ENCODE data around the gene EGR4.
"Not testable (repeated sequence)": the region's sequence is repeated elsewhere in the genome, so short reads cannot be mapped to it uniquely, and the experiment has no call there.

EGR4 gene

DNA sequence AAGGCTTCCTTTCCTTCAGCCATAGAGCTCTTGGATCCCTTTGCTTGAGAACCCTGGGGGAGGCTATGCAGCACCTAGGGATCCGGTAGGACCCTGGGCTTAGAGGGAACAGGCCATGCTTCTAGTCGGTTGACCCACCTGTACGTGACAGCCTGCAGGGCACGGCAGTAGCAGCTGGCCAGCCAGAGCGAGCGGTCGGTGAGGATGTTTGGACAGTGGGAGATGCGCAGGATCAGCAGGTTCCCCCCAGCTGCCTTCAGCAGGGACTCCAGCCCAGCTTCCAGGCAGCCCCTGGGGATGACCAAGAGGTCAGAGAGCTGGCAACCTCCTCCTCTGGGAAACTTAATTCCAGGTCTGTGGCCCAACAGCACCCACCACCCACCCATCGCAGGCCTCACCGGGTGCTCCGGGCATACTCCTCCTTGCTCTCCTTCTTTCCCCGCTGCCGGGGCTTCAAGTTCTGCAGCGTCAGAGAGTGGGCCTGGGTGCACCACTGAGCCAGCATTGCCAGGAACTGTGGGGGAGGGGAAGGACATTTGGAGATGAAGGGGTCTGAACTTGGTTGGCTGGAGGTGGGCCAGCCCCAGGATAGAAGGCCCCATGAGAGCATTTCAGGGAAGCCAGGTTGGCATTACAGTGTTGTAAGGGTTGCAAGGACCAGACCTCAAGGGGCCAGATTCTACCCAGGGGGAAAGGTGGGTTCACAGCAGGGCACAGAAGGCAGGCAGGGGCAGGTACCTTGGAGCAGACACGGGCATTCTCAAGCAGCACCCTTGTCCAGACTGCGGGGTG, 29.6 kb downstream of the EGR4 start:
- no peaks in the 10 kb centered on the region for H3K9me3 ChIP-seq (ENCODE audit: control insufficient read depth, insufficient read depth, low read length)
- no peak overlapping the region for H3K27ac ChIP-seq (ENCODE audit: low read length)
- H3K27me3 ChIP-seq (ENCODE audit: control insufficient read depth, insufficient read depth, low read length) = peaks cover 2% of the 10 kb centered on the region; the same call in 1 of the 2 replicates
- no CpG with 5 or more reads among the region's 16 CpGs for WGBS (ENCODE audit: insufficient coverage, insufficient read length)
- H3K4me1 ChIP-seq (ENCODE audit: control insufficient read depth, insufficient read depth, low read length) = peaks cover 5% of the 10 kb centered on the region
- H3K4me3 ChIP-seq (ENCODE audit: low read length) = no peak overlapping the region
- peaks cover 8% of the 10 kb centered on the region; the same call in 1 of the 2 replicates for H3K36me3 ChIP-seq (ENCODE audit: control insufficient read depth, insufficient read depth, low read length)
- no peak for DNase-seq (ENCODE audit: low read depth, low spot score)

GRCh38 chr2:73262691-73263429, 30.5 kb downstream of the EGR4 start:
- not testable (repeated sequence) for H3K9me3 ChIP-seq (ENCODE audit: control insufficient read depth, insufficient read depth, low read length); H3K4me1 ChIP-seq (ENCODE audit: control insufficient read depth, insufficient read depth, low read length); H3K27me3 ChIP-seq (ENCODE audit: control insufficient read depth, insufficient read depth, low read length); H3K4me3 ChIP-seq (ENCODE audit: low read length); H3K27ac ChIP-seq (ENCODE audit: low read length); DNase-seq (ENCODE audit: low read depth, low spot score)
- H3K36me3 ChIP-seq (ENCODE audit: control insufficient read depth, insufficient read depth, low read length) = peaks cover 11% of the 10 kb centered on the region; the same call in 1 of the 2 replicates
- no CpG with 5 or more reads among the region's 18 CpGs for WGBS (ENCODE audit: insufficient coverage, insufficient read length)

GRCh38 chr2:73262108-73262651, 31.2 kb downstream of the EGR4 start:
- DNase-seq (ENCODE audit: low read depth, low spot score) = no peak
- H3K27me3 ChIP-seq (ENCODE audit: control insufficient read depth, insufficient read depth, low read length) = no peaks in the 10 kb centered on the region
- H3K36me3 ChIP-seq (ENCODE audit: control insufficient read depth, insufficient read depth, low read length) = peaks cover 11% of the 10 kb centered on the region; the same call in 1 of the 2 replicates
- no CpG with 5 or more reads among the region's 4 CpGs for WGBS (ENCODE audit: insufficient coverage, insufficient read length)
- no peak overlapping the region for H3K4me3 ChIP-seq (ENCODE audit: low read length)
- H3K4me1 ChIP-seq (ENCODE audit: control insufficient read depth, insufficient read depth, low read length) = peaks cover 3% of the 10 kb centered on the region; the same call in 1 of the 2 replicates
- no peak overlapping the region for H3K27ac ChIP-seq (ENCODE audit: low read length)
- H3K9me3 ChIP-seq (ENCODE audit: control insufficient read depth, insufficient read depth, low read length) = no peaks in the 10 kb centered on the region

- H3K36me3 ChIP-seq (ENCODE audit: control insufficient read depth, insufficient read depth, low read length) = peaks cover 11% of the 10 kb centered on the region; the same call in 1 of the 2 replicates
- H3K27me3 ChIP-seq (ENCODE audit: control insufficient read depth, insufficient read depth, low read length) = no peaks in the 10 kb centered on the region
- no peak overlapping the region for H3K4me3 ChIP-seq (ENCODE audit: low read length)
- H3K4me1 ChIP-seq (ENCODE audit: control insufficient read depth, insufficient read depth, low read length) = peaks cover 3% of the 10 kb centered on the region; the same call in 1 of the 2 replicates
- DNase-seq (ENCODE audit: low read depth, low spot score) = no peak
- no CpG with 5 or more reads among the region's 17 CpGs for WGBS (ENCODE audit: insufficient coverage, insufficient read length)
- H3K9me3 ChIP-seq (ENCODE audit: control insufficient read depth, insufficient read depth, low read length) = no peaks in the 10 kb centered on the region
- no peak overlapping the region for H3K27ac ChIP-seq (ENCODE audit: low read length)
These were observed 32.9 kb downstream of the EGR4 start for GRCh38 chr2:73260338-73260984.

- Histone ChIP-seq H3K27me3 (ENCODE audit: control insufficient read depth, insufficient read depth, low read length) (no peaks in the 10 kb centered on the region), H3K27ac (ENCODE audit: low read length) (no peak overlapping the region), H3K36me3 (ENCODE audit: control insufficient read depth, insufficient read depth, low read length) (peaks cover 11% of the 10 kb centered on the region; the same call in 1 of the 2 replicates), H3K4me3 (ENCODE audit: low read length) (no peak overlapping the region), H3K9me3 (ENCODE audit: control insufficient read depth, insufficient read depth, low read length) (no peaks in the 10 kb centered on the region), H3K4me1 (ENCODE audit: control insufficient read depth, insufficient read depth, low read length) (peaks cover 3% of the 10 kb centered on the region; the same call in 1 of the 2 replicates)
- DNase-seq (ENCODE audit: low read depth, low spot score) = no peak
- no CpG with 5 or more reads among the region's 4 CpGs for WGBS (ENCODE audit: insufficient coverage, insufficient read length)
These were observed 33.5 kb downstream of the EGR4 start for GRCh38 chr2:73259704-73260337.

GRCh38 chr2:73259276-73259675, 34.1 kb downstream of the EGR4 start:
- Histone ChIP-seq H3K36me3 (ENCODE audit: control insufficient read depth, insufficient read depth, low read length) (peaks cover 11% of the 10 kb centered on the region; the same call in 1 of the 2 replicates), H3K4me3 (ENCODE audit: low read length) (no peak overlapping the region), H3K27me3 (ENCODE audit: control insufficient read depth, insufficient read depth, low read length) (no peaks in the 10 kb centered on the region), H3K9me3 (ENCODE audit: control insufficient read depth, insufficient read depth, low read length) (no peaks in the 10 kb centered on the region), H3K4me1 (ENCODE audit: control insufficient read depth, insufficient read depth, low read length) (peaks cover 3% of the 10 kb centered on the region; the same call in 1 of the 2 replicates), H3K27ac (ENCODE audit: low read length) (no peak overlapping the region)
- no CpG with 5 or more reads among the region's 8 CpGs for WGBS (ENCODE audit: insufficient coverage, insufficient read length)
- no peak for DNase-seq (ENCODE audit: low read depth, low spot score)

DNA sequence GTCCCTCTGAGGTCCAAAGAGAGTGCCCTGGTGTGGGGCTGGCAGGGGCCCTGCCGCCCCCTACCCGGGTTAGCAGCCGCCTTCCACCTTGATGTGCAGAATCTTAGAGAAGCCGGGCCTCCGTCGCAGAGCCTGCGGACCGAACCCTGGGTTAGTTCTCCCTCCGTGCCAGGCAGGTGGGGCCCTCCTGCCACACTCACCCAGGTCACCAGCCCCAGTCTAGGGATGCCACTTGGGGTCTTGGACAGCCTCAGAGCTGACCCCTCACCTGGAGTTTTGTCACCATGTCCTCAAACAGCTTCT, 34.5 kb downstream of the EGR4 start:
- H3K9me3 ChIP-seq (ENCODE audit: control insufficient read depth, insufficient read depth, low read length) = no peaks in the 10 kb centered on the region
- no peak for DNase-seq (ENCODE audit: low read depth, low spot score)
- peaks cover 9% of the 10 kb centered on the region; the same call in 1 of the 2 replicates for H3K36me3 ChIP-seq (ENCODE audit: control insufficient read depth, insufficient read depth, low read length)
- H3K27me3 ChIP-seq (ENCODE audit: control insufficient read depth, insufficient read depth, low read length) = no peaks in the 10 kb centered on the region
- H3K27ac ChIP-seq (ENCODE audit: low read length) = no peak overlapping the region
- WGBS (ENCODE audit: insufficient coverage, insufficient read length) = no CpG with 5 or more reads among the region's 9 CpGs
- H3K4me1 ChIP-seq (ENCODE audit: control insufficient read depth, insufficient read depth, low read length) = peaks cover 3% of the 10 kb centered on the region; the same call in 1 of the 2 replicates
- no peak overlapping the region for H3K4me3 ChIP-seq (ENCODE audit: low read length)

DNA sequence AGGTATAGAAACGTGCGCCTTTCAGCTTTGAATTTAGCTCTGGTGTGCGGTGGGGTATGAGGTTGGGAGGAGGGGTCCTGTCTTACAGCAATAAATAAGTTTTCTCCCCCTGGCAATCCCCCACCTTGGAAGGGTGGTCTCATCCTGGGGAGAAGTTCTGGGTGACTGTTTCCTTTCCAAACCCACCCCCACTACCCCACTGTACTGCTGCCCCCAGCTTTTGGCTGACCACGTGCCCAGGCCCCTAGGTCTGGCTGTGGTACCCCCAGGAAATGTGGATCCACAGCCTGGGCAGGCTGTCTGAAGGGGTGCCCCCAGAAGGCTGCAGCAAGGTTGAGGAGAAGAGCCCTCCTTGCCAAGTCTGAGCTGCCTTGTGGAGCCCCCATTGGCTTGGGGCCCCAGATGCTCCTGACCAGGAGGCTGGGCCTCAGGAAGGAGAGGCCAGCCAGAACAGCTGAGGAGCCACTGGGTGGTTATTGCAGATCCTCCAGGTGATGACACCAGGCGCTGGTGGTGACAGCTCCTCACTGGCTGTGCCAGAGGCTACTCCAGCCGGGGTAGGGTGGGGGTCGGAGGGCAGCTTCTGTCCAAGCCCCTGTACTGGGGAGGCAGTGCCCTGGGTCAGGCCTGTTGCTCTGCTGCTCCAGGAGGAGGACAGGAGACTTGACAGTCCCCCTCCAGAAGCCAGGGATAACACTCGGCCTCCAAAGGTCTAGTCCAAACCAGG, 35.0 kb downstream of the EGR4 start:
- Histone ChIP-seq H3K4me1 (ENCODE audit: control insufficient read depth, insufficient read depth, low read length) (peaks cover 3% of the 10 kb centered on the region; the same call in 1 of the 2 replicates), H3K9me3 (ENCODE audit: control insufficient read depth, insufficient read depth, low read length) (no peaks in the 10 kb centered on the region), H3K27ac (ENCODE audit: low read length) (no peak overlapping the region), H3K36me3 (ENCODE audit: control insufficient read depth, insufficient read depth, low read length) (peaks cover 9% of the 10 kb centered on the region; the same call in 1 of the 2 replicates), H3K27me3 (ENCODE audit: control insufficient read depth, insufficient read depth, low read length) (no peaks in the 10 kb centered on the region), H3K4me3 (ENCODE audit: low read length) (no peak overlapping the region)
- DNase-seq (ENCODE audit: low read depth, low spot score) = no peak
- no CpG with 5 or more reads among the region's 8 CpGs for WGBS (ENCODE audit: insufficient coverage, insufficient read length)

GRCh38 chr2:73257425-73258125, 35.8 kb downstream of the EGR4 start:
- no peak for DNase-seq (ENCODE audit: low read depth, low spot score)
- no peak overlapping the region for H3K4me3 ChIP-seq (ENCODE audit: low read length)
- no peak overlapping the region for H3K27ac ChIP-seq (ENCODE audit: low read length)
- peaks cover 14% of the 10 kb centered on the region for H3K36me3 ChIP-seq (ENCODE audit: control insufficient read depth, insufficient read depth, low read length)
- no peaks in the 10 kb centered on the region for H3K9me3 ChIP-seq (ENCODE audit: control insufficient read depth, insufficient read depth, low read length)
- H3K27me3 ChIP-seq (ENCODE audit: control insufficient read depth, insufficient read depth, low read length) = no peaks in the 10 kb centered on the region
- peaks cover 3% of the 10 kb centered on the region; the same call in 1 of the 2 replicates for H3K4me1 ChIP-seq (ENCODE audit: control insufficient read depth, insufficient read depth, low read length)
- no CpG with 5 or more reads among the region's 10 CpGs for WGBS (ENCODE audit: insufficient coverage, insufficient read length)

Measured in iPS DF 6.9 (cell line).